Left hindlimb (tissue), 1 donor: ENCODE data around the gene HOXA1.

Experiments used
- DNase-seq: peaks from one replicate; pipeline ENCODE4 v3.0.0-alpha.2; 2018

Gene HOXA1

DNA sequence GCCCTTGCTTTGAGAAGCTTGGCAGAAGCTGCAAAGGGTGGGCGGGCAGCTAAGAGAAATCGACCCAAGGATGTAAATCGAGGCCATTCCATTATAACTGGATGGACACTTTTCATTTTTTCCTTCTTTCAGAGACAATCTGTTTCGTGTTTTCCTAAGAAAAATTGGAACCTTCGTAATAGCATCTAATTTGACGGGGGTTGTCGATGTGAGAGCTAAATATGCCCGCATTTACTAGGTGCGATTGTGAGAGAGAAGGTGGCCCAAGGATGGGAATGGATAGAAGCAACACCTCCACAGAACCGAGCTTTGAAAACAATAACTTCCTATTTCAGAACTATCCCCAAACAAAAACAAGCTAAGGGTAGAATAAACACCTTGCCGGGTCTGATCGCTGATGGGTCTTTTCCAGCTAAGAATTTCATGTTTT lies 35.6 kb upstream of the HOXA1 start:
- no peak for DNase-seq

DNA sequence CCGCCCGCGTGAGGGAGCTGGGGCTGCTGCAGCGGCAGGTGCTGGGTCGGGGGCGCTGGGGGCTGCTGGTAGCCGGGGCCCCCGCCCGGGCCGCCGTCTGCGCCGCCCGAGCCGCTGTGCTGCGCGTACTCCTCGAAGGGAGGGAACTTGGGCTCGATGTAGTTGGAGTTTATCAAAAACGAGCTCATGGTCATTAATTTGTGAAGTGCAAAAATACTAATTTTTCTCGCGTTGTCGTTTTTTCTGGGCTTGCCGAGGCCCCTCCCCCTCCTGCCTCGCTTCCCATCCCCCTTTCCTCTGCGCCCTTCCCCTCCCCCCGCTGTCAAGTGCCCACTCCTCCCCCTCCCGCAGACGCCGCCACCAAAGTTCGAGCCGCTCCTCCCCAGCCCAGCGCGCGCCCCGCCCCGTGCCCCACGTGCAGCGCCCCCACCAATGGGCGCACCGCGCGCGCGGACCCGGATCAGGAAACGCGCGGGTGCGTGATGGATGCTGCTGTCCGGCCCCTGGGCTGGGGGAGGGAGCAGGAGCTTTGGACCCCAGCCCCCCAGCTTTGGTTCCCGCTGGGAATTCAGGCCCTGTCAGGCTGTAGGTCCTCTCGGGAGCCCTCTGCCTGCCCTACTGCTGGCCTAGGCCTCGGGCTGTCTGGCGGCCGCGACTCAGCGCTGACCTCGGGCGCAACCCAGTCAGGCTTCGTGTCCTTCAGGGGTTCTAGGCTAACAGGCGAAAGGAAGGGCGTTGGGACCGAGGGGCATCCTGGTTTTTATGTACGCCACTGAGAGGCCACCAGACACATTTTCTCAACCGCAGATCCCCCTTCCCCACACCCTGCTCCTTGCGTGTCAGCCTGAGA lies 35.0 kb upstream of the HOXA1 start, which contains the start of gene HOXA4:
Gene HOXA4, minus strand, starts transcription at position 218 of the 850 bp plus-strand sequence. Its CDS starts 24 bp downstream, at position 194.
- DNase-seq = peak; percentile 94

DNA sequence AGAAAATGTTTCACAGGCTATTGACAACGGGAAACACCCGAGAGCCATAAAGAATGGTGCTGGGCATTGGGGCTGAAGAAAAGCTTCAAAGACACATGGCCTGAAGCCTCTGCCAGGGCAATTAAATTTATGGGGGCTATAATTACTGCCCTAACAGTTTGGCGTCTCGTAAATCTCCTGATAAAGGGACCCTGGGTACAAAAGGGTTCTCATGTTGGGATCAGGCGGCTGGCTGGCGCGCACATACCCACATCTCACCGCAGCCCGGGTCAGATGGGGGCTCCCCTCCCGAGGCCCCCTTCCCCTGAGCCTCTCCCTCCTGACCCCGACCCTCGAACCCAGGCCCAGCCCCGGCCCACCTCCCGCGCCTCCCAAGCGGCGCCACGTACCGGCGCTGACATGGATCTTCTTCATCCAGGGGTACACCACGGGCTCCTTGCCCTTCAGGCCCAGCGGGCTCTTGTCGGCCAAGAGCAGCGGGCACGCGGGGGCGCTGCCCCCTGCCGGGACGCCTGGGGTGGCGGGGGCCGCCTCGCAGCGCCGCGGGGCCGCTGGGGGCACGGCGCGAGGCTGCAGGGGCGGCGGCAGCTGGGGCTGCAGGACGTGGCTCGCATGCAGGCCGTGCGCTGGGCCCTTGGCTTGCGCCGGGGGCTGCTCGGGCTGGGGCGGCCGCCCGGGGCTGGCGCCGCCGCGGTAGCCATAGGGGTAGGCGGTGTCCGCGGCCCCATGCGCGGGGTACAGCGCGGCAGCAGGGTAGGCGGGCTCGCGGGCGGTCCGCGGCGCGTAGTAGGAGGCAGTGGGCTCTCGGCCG lies 34.1 kb upstream of the HOXA1 start:
- peak; percentile 47 for DNase-seq

DNA sequence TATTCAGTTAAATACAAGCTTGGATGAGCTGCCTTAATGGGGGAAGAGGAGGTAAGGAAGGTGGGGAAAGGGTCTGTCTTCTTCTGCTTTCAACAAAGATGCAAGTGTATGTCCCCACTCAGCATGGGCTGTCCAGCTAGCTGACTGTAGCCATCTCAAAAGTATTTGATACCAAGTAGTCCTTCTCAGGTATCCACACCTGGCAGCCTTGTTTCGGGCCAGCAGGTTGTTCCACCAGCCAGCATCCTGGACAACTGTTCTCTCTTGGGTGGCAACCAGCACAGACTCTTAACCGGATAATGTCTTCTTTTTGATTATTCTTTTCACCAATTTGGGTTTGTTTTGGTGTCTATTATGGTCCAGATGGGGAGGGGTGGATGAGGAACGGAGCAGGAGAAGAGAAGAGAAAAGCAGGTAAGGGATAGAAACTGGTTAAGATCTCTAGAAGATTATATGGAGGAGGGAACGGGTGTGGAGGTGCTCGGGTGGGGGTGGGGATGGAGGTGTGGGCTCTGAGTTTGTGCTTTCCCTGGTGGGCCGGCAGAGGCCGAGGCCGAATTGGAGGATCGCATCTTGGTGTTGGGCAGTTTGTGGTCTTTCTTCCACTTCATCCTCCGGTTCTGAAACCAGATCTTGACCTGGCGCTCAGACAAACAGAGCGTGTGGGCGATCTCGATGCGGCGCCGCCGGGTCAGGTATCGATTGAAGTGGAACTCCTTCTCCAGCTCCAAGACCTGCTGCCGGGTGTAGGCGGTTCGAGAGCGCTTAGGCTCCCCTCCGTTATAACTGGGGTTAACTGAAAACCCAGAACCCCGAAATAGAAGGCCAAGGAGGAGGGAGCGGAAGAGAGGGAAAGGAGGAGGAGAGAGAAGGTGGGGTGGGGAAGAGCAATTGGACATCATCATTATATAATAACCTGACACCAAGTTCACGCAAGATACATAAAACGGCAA lies 33.3 kb upstream of the HOXA1 start:
- peak; percentile 32 for DNase-seq

DNA sequence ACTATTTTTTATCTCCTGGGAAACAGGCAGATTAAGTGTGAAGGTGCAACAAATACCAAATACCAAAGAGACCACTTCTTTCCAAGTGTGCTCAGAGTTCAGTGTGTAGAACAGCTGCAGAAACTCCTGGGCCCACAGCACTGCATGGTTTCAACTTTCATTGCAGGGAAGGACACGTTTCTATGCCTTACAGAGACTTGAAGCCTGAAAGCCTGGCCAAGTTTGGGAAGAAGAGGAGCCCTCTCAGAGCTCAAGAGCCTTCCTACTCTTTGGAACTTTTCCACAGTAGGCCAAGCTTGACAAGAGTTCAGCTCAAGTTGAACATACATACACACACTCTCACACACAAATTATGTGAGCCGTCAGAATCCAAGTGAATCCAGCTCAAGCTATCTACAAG lies 32.2 kb upstream of the HOXA1 start:
- DNase-seq = peak; percentile 72

DNA sequence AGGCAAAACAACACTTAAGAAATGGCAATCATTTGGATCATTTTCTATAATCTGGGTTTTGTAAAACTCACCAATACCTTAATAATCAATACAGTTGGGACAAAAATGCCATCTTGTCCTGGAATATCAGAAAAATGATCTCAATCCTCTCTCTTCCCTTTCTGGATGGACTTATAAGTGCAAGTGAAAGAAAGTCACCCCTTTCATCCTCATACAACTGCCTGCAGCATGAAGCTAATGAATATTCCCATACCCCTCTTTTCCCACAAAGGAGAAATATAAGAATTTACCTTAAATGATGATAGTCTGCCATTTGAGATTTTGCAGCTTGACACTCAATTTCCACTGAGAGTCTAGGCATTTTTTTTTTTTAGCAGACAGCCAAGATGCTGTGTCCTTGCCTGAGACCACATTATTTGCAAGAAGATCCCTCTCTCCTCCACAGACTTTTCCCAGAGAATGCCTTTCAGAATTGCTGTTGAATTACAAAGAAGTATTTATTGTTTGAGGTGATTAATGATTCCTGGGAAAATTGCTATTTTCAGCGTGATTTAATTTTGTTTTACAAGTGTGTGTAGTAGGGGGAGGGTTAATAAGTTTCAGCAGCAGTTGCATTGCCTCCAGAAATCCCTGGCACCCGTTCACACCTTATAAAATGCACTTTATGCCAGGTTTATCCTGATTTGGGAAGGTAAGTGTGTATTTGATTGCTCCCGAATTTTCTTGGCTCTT lies 31.0 kb upstream of the HOXA1 start:
- no peak for DNase-seq

DNA sequence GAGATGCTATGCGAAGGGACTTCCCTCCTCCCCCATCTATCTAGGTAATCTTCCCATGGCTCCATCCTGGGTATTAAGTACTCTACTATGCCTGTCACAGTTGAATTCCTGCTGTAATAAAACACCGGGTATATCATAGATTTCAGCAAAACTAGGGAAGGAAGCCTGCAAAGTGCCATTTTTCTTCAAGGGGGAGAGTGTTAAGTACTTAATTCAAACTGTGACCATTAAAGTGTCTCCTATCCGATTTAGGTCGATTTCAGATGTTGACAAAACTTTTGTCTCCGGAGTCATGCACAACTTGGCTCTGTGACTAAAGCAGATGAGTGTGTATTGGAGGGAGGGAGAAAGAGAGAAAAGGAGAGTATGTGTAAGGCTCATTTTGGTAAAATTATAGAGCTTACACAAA lies 30.2 kb upstream of the HOXA1 start:
- DNase-seq = no peak

DNA sequence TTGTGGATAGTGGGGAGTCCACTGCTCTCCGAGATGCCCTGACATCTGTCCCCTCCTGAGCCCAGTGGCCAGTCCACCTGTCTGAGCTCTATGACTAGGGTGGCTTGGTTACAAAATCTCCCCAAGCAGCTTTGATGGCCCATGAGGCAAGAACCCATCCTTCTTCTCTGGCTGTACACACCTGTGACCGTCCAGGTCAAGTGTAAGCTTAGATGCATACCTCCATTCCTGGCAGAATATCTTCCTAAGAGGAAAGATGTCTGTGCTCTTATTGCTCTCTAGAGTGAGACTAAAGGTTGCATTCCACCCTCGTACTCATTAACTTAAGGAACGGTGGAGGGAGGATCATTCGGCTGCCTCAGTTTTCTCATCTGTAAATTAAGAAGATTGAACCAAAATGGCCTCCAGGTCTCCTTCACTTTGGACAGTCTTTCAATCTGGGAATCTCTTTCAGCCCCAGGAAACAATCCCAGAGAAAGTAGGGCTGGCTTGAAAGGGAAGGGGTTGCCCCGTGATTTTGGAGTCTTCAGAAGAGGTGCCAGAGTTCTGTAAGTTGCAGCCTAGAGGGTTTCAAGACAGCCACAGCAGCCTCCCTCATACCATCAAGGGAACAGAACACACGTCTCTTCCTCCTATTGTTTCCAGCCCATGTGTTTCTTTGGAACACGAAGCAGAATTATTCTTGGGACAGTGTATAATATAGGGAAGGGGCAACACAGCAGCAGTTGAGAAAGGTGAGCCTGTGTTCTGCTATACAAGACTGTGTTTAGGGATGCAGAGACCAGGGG lies 29.3 kb upstream of the HOXA1 start:
- no peak for DNase-seq

DNA sequence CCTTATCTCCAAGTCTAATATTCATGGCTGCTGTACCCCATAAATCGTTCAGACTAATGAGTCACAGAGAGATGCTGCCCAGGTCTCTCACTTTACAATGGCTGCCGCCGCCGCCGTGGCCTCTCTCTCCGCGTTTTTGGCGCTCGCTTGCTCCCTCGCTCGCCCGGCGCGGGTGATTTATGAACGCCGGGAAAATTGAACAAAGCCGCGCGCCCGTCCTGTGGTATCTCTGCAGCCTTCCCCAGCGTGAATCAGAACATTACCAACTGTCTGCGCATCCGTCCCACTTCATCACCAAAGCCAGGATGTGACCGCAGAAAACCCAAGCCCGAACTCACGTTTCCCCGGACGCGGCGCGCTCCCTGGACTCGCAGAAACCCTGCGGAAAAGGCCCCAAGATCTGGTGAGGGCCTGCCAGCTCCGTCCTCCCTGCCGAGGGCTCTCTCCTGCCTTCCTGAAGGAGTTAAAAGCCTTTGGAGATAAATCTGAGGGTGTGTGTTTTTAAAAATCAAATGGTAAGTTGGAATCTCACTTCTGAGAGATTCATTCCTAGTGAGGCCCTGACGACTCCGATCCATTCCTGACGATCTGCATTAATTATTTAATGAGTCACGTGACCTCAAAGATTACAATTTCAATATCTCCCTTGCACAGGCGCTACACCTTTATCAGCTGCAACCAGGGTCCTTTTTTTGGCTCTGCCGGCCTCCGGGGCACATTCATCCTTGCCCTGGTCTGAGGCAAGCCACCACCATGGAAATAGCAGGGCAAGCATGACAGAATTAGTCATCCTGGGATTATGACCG lies 28.5 kb upstream of the HOXA1 start:
- DNase-seq = no peak

DNA sequence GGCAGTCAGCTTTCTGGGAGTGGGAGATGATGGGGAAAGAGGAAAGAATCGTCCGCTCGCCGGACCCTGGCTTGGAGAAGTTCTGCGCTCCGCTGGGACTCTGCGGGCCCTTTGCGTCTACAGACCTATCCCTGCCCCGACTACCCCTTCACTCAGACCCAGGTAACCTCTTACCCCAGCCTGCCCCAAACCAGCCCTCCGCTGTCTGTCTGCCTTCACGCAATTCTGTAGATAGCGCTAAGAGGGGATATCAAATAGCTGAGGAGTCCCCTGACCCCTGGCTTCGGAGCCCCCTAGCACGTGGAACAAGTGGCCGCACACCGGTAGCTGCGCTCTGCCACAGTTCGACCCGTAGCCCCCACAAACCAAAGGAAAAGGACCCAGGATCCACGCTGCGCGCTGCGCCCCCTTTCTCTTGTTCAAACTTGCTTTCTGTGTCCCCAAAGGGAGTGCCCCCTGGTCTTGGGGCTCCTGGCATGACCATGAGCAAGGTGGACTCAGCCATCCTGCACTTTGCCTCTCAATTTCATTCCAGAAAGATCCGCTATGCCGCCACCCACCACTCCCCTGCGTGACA lies 27.8 kb upstream of the HOXA1 start:
- DNase-seq = no peak

DNA sequence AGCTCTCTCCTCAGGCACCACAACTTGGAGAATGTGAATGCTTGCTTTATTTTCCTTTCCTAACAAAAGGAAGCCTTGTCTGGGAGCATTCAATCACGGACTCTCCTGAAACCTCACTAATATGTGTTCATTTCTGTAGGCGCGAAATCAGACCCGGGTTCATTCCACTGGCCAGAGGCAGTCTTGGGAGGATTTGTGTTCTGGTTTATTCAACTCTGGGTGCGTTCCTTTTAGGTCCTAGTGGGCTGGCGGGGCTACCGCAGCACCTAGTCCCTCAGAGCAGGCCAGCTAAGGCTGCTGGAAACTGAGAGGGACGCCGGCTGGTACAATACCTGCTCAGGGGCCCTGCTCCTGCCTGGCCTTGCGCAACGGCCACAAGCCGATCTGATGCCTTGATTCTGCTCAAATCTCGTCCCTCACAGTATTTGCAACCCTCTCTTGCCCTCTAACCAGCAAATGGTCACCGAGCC lies 27.2 kb upstream of the HOXA1 start:
- no peak for DNase-seq

DNA sequence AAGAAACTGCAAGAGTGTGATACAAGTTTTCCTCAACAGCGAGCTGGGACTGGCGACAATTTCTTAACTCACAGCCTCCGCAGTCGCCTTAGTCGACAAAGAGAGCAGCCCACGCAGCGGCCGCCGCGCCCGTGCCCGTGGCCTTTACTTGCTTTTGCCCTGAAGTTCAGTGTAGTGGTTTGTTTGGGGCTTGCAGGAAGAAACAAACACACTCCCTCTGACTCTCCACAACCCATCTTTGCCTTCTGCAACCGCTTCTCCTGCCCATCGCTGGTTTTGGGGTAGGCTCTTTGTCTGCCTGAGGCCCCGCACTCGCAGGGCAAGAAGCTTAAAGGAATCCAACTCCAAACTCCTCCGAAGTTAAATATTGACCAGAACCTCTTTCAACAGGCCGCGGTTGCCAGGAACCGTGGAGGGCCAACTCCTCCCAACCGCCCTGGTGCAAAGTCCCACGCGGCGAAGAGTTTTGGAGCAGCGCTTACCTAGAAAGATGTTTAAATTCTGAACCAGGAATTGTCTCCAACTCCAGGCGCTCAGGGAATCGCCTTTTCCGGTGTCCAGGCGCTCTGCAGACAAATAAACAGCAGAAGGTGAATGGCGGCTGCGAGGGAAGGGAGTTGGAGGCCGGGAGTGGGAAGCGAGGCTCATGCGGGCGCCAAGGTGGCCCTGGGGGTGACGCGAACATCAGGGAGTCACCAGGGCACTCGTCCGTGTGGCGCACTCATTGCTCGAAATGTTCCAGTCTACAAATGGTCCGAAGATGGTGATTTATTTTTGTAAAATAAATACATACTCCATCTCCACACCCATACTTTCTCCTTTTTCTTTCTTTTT lies 26.5 kb upstream of the HOXA1 start:
- peak; percentile 27 for DNase-seq

DNA sequence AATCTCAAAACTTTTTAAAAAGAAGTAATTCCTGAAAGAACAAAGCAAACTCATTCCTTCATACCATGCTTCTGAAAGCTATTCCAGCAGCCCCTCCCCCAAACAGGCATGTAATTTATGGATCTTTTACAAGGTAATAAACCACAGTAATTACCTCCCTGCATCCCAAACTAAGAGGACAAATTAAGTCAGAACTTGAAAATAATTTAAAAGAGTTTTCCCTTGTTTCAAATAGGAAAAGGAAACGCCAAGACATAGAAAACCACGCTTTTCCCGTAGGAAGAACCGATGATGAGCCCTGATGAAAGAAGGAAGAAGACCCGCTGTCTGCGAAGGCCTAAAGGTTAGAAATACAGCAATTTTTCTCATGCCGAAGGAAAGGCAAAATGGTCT lies 25.9 kb upstream of the HOXA1 start:
- DNase-seq = no peak

DNA sequence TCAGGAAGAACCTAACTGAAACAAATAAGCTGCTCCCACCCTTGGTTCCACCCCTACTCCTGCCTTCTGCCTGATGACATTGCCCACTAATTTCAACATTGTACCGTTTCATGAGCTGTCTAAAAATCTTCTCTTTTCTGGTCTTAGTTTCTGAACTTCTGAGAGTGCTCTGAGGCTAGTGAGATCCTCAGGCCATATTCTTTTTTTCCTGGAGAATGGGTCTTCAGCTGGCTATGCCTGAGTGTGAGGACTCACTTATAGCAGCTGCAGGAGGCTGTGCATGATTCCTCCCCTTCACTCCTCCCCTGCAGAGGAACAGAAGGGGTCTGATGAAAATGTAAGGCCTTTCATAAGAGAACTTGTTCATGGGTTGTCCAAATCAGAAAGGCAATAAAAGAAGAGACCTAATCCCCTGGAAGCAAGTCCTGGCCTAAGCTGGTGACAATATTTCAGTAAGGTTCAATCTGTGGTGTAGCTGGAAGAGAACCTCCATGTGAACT lies 23.7 kb upstream of the HOXA1 start:
- DNase-seq = no peak

DNA sequence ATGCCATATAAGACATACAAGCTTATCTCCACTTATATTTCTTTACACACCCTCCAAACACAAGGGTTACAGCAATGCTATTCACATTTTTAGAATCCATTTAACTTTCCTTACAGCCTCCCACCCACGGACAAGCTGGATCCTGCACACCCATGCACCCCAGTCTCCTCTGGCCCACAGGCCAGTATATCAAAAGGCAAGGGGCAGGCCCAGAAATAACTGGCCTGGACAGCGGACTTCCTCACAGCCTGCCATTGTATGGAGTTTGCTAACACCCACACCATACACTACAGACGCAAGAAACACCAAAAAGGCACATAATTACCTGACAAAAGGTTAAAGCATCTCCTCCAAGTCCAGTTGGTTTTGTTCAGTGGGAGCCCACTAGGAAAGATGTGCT lies 22.8 kb upstream of the HOXA1 start:
- no peak for DNase-seq

DNA sequence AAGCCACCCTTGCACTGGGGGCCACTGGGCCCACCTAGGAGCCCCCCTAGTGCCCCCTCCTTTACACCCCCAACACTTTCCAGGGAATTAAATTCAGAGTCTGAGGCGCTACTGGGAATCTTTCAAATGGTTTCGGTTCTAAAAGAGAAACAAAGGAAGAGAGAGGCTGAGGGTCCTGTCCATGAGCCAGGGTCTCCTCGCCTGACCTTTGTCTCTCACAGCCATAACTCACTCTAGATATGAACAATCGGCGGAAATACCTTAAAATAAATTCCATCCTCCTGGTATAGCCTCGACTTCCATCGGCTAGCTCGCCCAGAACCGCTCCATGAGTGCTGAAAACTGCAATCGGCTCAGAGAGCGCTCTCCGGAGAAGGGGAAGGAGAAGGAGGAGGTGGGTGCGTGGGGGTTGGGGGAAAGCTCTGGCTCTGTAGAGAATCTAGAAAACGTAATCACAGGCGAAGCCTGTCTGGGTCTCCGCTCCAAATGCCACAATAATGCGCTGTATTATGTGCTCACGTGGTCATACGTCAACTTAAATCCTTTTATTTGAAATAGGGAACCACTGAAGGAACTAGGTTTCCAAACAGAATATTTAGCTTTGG lies 22.2 kb upstream of the HOXA1 start:
- no peak for DNase-seq

DNA sequence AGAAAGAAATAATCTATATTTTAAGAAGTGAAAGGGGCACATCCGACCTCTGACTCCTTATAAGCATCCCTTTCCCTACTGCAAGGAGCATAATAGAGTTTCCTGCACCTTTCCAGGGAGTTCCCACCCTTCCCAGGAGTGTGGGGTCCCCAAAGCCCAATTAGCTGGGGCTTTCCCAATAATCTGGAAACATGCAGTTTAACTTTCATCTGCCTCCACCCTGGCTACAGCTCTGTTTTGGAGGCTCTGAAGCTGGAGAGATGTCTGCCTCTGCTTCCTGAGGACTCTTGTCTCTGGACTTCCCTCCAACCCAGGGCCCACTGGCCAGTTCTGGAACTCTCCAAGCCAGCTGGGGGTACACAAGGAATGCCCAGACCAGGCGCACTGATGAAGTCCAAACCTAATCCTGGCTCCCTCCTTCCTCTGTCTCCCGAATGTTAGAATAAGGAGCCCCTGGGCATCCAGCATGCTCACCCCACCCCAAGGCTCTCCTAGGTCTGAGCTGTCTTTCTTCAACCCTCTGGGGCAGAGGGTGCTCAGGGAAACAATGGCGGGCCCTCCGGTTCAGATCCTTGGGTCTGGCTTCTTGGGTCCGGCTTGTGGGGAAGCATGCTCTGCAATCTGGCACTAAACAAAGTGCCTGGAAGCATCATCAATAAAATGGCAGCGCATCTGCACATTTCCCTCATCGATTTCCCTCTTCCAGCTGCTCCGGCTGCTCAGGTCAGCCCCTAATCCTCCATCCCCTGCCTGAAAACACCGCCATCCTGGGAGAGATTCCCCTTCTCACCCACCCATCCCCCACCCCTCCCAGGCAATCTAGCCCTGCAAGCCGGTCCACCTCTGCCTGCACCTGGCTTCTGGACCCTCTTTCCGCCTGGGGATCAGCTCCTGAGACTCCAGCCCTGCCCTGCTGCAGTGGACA lies 21.4 kb upstream of the HOXA1 start:
- no peak for DNase-seq
